Body of pancreas (tissue), 4 donors: Measurements from ENCODE around the gene RNF8. TPM values are rescaled to one million over a fixed set of nuclear protein-coding genes. Genes with fewer than 3 reads are reported as not detected.

Experiments used
- ATAC-seq: fragments of 150-250 bp; one replicate; pipeline ENCODE4 v1.9.1; 2016
- DNase-seq, 4 donors: peaks; one replicate each; pipeline ENCODE4 v3.0.0-alpha.2; 2019
- H3K27ac ChIP-seq, 4 donors: fragments of 200-600 bp; sonication (generic); 1 replicate in 3 of 4; 2 replicates in 1 of 4; pipeline versions ENCODE4 v1.5.1 to v1.6.1; 2016 to 2019; ENCODE audit warnings: mild to moderate bottlenecking in 1 of 4, mixed read lengths in 1 of 4, moderate library complexity in 1 of 4
- H3K27me3 ChIP-seq, 2 donors: fragments of 200-600 bp; sonication (generic); one replicate each; pipeline ENCODE4 v1.6.0; 2016; ENCODE audit warnings: mild to moderate bottlenecking in 1 of 2
- H3K36me3 ChIP-seq, 2 donors: fragments of 200-600 bp; sonication (generic); replicated peaks in 1 of 2; 2 replicates each; pipeline ENCODE4 v1.5.1; 2016; ENCODE audit warnings: low read depth in 2 of 2; ENCODE audit not compliant: insufficient read depth in 1 of 2
- H3K4me1 ChIP-seq: fragments of 200-600 bp; sonication (generic); one replicate; pipeline ENCODE4 v1.6.0; 2016
- H3K4me3 ChIP-seq, 2 donors: fragments of 200-600 bp; sonication (generic); 1 replicate in 1 of 2; 2 replicates in 1 of 2; pipeline ENCODE4 v1.5.1; 2016 to 2019
- H3K9me3 ChIP-seq, 3 donors: fragments of 200-600 bp; sonication (generic); 1 replicate in 2 of 3; 2 replicates in 1 of 3; pipeline ENCODE4 v1.5.1; 2016
- POLR2A ChIP-seq, 3 donors: fragments of 450-650 bp; IDR thresholded peaks; one replicate each; pipeline ENCODE4 v1.6.1; 2016; ENCODE audit warnings: antibody characterized with exemption in 3 of 3, mild to moderate bottlenecking in 2 of 3
- WGBS, 2 donors: methylation state at CpG; one replicate each; pipeline ENCODE4 v1.1.5; 2017; 5-methylcytosine and 5-hydroxymethylcytosine counted together
- intact Hi-C: fragments of 100-400 bp; cut with DNase I; formaldehyde crosslinking; loops from one replicate; pipeline ENCODE4 v1.15.1; 2023
- total RNA-seq, 2 donors: library from RNA; depleted of rRNA; stranded (reverse); fragments of >200 nt; gene quantifications; one replicate each; pipeline ENCODE4 v1.1.0, GENCODE V29; 2016
- TF ChIP-seq, protein P1 (sequence below), 7 experiments: fragments of 450-650 bp in 4 of 7; fragments of 200-600 bp in 3 of 7; sonication (generic) in 3 of 7; IDR thresholded peaks; one replicate each; pipeline ENCODE4 v1.5.1; 2016 to 2019; ENCODE audit warnings: antibody characterized with exemption in 7 of 7

Gene RNF8
- total RNA-seq, 2 donors from 2014 or later = 6.0 to 15.5 TPM

DNA sequence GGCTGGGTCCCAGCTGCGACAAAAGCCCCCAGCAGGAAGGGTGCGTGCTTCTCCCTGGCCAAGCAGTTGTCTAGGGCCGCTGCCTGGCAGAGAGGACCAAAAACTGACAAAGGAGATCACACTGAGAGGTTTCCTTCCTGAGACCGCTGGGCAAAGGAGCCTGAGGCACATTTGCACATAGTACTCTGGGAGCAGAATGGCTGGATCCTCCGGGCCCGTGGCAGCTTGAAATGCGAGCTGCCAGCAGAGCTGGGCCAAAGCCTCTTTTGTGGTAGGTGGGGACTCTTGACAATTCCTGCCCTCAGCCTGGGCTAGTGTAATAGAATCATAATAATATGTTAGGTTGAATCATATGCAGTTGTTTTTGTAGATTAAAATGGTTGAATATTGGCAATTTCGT lies 33.1 kb upstream of the RNF8 start:
- no peak for TF ChIP-seq POLR2A (IDR thresholded peaks at IDR 0.05)
- TF ChIP-seq, protein P1, sequence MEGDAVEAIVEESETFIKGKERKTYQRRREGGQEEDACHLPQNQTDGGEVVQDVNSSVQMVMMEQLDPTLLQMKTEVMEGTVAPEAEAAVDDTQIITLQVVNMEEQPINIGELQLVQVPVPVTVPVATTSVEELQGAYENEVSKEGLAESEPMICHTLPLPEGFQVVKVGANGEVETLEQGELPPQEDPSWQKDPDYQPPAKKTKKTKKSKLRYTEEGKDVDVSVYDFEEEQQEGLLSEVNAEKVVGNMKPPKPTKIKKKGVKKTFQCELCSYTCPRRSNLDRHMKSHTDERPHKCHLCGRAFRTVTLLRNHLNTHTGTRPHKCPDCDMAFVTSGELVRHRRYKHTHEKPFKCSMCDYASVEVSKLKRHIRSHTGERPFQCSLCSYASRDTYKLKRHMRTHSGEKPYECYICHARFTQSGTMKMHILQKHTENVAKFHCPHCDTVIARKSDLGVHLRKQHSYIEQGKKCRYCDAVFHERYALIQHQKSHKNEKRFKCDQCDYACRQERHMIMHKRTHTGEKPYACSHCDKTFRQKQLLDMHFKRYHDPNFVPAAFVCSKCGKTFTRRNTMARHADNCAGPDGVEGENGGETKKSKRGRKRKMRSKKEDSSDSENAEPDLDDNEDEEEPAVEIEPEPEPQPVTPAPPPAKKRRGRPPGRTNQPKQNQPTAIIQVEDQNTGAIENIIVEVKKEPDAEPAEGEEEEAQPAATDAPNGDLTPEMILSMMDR (IDR thresholded peaks at IDR 0.05) = no peak
- Histone ChIP-seq H3K4me3 (no peak overlapping the region), H3K36me3 (peaks cover 4 to 6% of the 10 kb centered on the region in 2 donors), H3K4me1 (no peaks in the 10 kb centered on the region), H3K9me3 (no peaks in the 10 kb centered on the region), H3K27me3 (no peaks in the 10 kb centered on the region), H3K27ac (no peak overlapping the region)
- 78 to 93% methylated on average over 8 of the region's 8 CpGs for WGBS, 2 donors
- intact Hi-C loops = no loop called here
- DNase-seq (no peak), ATAC-seq (no peak)

DNA sequence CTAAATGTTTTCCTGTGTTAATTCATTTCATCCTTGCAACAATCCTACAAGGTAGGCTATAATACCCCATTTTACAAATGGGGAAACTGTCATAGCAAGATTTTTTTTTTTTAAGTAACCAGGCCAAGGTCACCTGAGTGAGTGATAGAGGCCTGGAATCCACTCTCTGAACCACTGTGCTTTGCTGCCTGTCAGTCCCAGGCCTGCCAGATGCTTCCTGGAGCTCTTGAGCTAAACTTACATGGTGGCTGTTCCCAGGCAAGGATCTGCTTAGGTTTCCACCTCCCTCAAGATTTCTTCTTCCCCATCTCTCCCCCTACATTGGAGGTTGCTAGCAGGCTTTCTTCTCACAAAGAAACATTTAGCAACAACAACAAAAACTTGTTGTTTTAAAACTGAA lies 32.7 kb upstream of the RNF8 start:
- Histone ChIP-seq H3K27ac (no peak overlapping the region), H3K36me3 (peaks cover 3 to 6% of the 10 kb centered on the region in 2 donors), H3K4me3 (no peak overlapping the region), H3K27me3 (no peaks in the 10 kb centered on the region), H3K9me3 (no peaks in the 10 kb centered on the region), H3K4me1 (no peaks in the 10 kb centered on the region)
- intact Hi-C loops = no loop called here
- DNase-seq = no peak
- no peak for ATAC-seq
- no peak for TF ChIP-seq POLR2A (IDR thresholded peaks at IDR 0.05)
- TF ChIP-seq, protein P1 (IDR thresholded peaks at IDR 0.05) = no peak

DNA sequence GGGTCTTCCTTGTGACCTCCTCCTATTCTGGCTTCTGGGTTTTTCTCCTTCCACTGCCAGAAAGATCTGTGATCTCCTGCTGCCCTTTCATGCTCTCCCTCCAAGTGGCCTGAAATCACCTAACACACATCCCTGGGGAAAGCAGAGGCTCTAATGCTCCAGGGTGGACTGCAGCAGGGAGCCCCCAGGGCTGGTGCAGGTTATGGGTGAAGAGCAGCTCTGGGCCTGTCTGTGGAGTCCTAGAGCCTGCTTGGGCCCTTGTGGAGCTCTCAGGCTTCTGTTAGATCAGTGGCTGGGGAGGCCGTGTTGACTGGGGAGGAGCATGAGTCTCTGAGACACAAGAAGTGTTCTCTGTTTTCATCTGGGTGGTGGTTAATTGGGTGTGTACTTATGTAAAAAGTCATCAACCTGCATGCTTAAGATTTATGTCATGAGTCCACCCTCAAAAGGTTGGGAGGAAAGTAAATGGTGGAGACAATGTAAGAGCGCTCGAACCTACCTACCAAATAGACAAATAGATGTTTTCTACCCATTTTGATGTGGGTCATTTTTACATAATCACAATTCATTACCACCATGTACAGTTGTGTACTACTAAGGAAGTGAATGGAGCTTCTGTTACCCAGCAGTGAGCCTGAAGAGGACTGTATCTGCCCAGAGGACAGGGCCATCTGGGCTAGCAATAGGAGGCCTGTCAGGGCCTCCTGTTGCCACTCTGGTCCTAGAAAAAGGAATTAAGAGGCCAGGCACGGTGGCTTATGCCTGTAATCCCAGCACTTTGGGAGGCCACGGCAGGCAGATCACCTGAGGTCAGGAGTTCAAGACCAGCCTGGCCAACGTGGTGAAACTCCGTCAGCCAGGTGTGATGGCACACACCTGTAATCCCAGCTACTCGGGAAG lies 32.0 kb upstream of the RNF8 start:
- H3K27me3 ChIP-seq = no peaks in the 10 kb centered on the region
- H3K27ac ChIP-seq = no peak overlapping the region
- WGBS, 2 donors = 81 to 89% methylated on average over 8 of the region's 8 CpGs
- TF ChIP-seq, protein P1 (IDR thresholded peaks at IDR 0.05) = no peak
- no peak for TF ChIP-seq POLR2A (IDR thresholded peaks at IDR 0.05)
- no peak for ATAC-seq
- peaks cover 3 to 6% of the 10 kb centered on the region in 2 donors for H3K36me3 ChIP-seq
- H3K4me3 ChIP-seq = no peak overlapping the region
- no peaks in the 10 kb centered on the region for H3K9me3 ChIP-seq
- H3K4me1 ChIP-seq = no peaks in the 10 kb centered on the region
- DNase-seq = no peak
- intact Hi-C loops = no loop called here

DNA sequence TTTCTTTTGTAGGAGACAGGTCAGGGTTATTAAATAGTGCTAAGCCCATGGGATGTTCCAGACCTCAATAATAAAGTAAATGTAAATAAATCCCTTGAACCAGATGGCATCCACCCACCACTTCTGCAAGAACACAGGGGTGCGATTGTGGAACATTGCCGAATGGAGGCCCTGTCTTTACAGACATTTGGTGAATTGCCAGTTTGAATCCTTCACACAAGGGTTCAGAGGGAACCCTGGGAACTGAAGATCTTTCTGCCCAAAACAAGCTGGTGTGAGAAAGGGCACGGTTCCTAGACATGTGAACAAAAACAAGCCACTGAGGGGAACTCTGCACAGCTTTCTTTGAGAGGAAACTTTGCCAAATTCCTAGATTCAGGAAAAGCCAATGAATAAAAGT lies 30.2 kb upstream of the RNF8 start:
- 10 to 32% methylated on average over 3 of the region's 3 CpGs for WGBS, 2 donors
- TF ChIP-seq, protein P1 (IDR thresholded peaks at IDR 0.05) = no peak
- TF ChIP-seq POLR2A (IDR thresholded peaks at IDR 0.05) = no peak
- DNase-seq = no peak
- H3K27ac ChIP-seq = no peak overlapping the region
- H3K9me3 ChIP-seq = no peaks in the 10 kb centered on the region
- intact Hi-C loops = no loop called here
- H3K4me3 ChIP-seq = no peak overlapping the region
- H3K27me3 ChIP-seq = no peaks in the 10 kb centered on the region
- ATAC-seq = no peak
- H3K36me3 ChIP-seq = no peaks in the 10 kb centered on the region
- H3K4me1 ChIP-seq = no peaks in the 10 kb centered on the region
